Measurements from ENCODE around the gene MCRIP2. TPM values are rescaled to one million over a fixed set of nuclear protein-coding genes. Genes with fewer than 3 reads are reported as not detected.

MCRIP2 gene
- total RNA-seq (10 to 100 TPM; 23.6 to 45.8 (median 36.1) TPM), polyA plus RNA-seq (100 to 1,000 TPM in 1 of 3 donors, 10 to 100 TPM in 2; 56.5 to 106 (median 80.8) TPM)
- long read RNA-seq, donor 1, partial matches to known transcripts: 0 of 5 reads
- long read RNA-seq, donor 1, other reads (novel, unspliced or antisense): 0 of 5 reads
- long read RNA-seq, donor 2, transcript MCRIP2-201 (5 exons, 946 nt): major isoform, 5 of 9 reads
- long read RNA-seq, donor 2, partial matches to known transcripts: 0 of 9 reads
- long read RNA-seq, donor 2, other reads (novel, unspliced or antisense): 0 of 9 reads

- intact Hi-C loops (cut with DNase I; ENCODE audit: low total_unique reads): loop anchor here (5.0 kb wide), 1 partner anchor 54 kb away; no protein-coding TSS in a partner anchor
- H3K36me3 ChIP-seq: no peaks in the 10 kb centered on the region
- H3K4me3 ChIP-seq: peak within 1 kb of the TSS; percentile 82 to 99 (median 94)
- 1 to 3% (median 1%) methylated on average over 11 to 81 of the region's 81 CpGs for WGBS, 5 donors
- peak; percentile 94 for DNase-seq
- no peaks in the 10 kb centered on the region for H3K9me3 ChIP-seq
- peaks cover 17 to 82% (median 50%) of the 10 kb centered on the region in 6 donors for H3K4me1 ChIP-seq
- peak within 1 kb of the TSS; percentile 77 to 93 (median 88) for H3K27ac ChIP-seq
- TF ChIP-seq CTCF (IDR thresholded peaks at IDR 0.05 in 8 of 11, conservative IDR thresholded peaks at IDR 0.05 in 3 of 11) (no peak), POLR2AphosphoS5 (IDR thresholded peaks at IDR 0.05) (peak; percentile 85 to 86 (median 86)), POLR2A (IDR thresholded peaks at IDR 0.05) (peak in 1 of 3 donors; percentile 14)
- H3K27me3 ChIP-seq (replicated peaks in 1 of 7): peaks cover 0 to 3% (median 0%) of the 10 kb centered on the region in 7 donors
Measured at GRCh38 chr16:641326-642188, at the start of gene MCRIP2. Gene MCRIP2, plus strand, starts transcription at chr16:641828. Its CDS starts 164 bp downstream, at chr16:641992.

DNA sequence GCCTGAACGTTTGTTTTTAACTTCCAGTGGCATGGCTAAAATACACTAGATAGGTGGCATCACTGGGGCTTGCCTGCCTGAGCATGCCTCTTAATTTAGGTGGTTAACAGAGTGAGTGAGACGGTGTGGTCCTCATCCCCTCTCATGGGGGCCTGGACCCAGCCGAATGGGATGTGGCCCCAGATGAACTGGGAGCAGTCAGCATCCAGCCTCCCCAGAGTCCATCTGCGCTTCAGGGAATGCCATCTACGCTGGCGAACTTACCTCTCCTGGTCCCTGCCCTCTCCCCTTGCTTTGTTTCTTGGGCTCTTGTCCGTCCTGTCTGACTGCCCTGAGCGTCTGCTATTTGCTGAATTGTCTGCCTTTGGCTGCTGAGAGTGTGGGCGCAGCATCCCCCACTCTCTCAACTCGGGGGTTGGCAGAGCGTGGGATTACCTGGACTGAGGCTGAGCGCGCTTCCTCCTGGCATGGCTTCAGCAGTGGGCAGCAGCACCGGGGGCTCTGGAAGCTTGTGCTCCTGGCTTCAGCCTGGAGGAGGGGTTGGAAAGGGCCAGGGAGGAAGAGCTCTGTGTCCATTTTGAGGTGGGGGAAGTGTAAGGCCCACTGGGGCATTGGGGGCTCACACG lies 49.6 kb upstream of the MCRIP2 start:
- WGBS, 5 donors: 77 to 95% (median 77%) methylated on average over 12 to 15 of the region's 15 CpGs
- intact Hi-C loops (cut with DNase I; ENCODE audit: low total_unique reads): no loop called here

GRCh38 chr16:592518-593306 lies 48.9 kb upstream of the MCRIP2 start:
- TF ChIP-seq POLR2A (IDR thresholded peaks at IDR 0.05): no peak
- TF ChIP-seq CTCF (IDR thresholded peaks at IDR 0.05 in 8 of 11, conservative IDR thresholded peaks at IDR 0.05 in 3 of 11): peak in 1 of 11 experiments; percentile 8
- TF ChIP-seq POLR2AphosphoS5 (IDR thresholded peaks at IDR 0.05): peak; percentile 36 to 59 (median 51)
- DNase-seq: peak; percentile 84
- 46 to 71% (median 55%) methylated on average over 15 to 24 of the region's 24 CpGs for WGBS, 5 donors
- Histone ChIP-seq H3K36me3 (peaks cover 0 to 27% (median 2%) of the 10 kb centered on the region in 6 donors), H3K4me1 (peaks cover 20 to 79% (median 57%) of the 10 kb centered on the region in 6 donors), H3K4me3 (peak overlapping the region in 2 of 8 donors; percentile 6 to 32), H3K27ac (peak overlapping the region in 7 of 8 donors; percentile 41 to 84 (median 65)), H3K9me3 (no peaks in the 10 kb centered on the region), H3K27me3 (replicated peaks in 1 of 7) (no peaks in the 10 kb centered on the region)
- intact Hi-C loops (cut with DNase I; ENCODE audit: low total_unique reads): no loop called here

More for the DNA sequence above, 49.6 kb upstream of the MCRIP2 start:
- TF ChIP-seq CTCF (IDR thresholded peaks at IDR 0.05 in 8 of 11, conservative IDR thresholded peaks at IDR 0.05 in 3 of 11): no peak
- TF ChIP-seq POLR2A (IDR thresholded peaks at IDR 0.05): no peak
- no peak for TF ChIP-seq POLR2AphosphoS5 (IDR thresholded peaks at IDR 0.05)
- Histone ChIP-seq H3K9me3 (no peaks in the 10 kb centered on the region), H3K4me3 (peak overlapping the region in 2 of 8 donors; percentile 6 to 32), H3K27ac (peak overlapping the region in 6 of 8 donors; percentile 41 to 84 (median 72)), H3K36me3 (peaks cover 0 to 22% (median 2%) of the 10 kb centered on the region in 6 donors), H3K27me3 (replicated peaks in 1 of 7) (no peaks in the 10 kb centered on the region), H3K4me1 (peaks cover 26 to 84% (median 64%) of the 10 kb centered on the region in 6 donors)
- DNase-seq: peak; percentile 77

All from spleen (tissue), 13 donors.